ENCODE data around the gene SLC26A6.

The SLC26A6 gene

GRCh38 chr3:48635222-48636021 lies at the start of gene SLC26A6:
TSS of gene SLC26A6 (minus strand) at chr3:48635461. CDS start at chr3:48635393, 68 bp downstream.
- H3K4me3 ChIP-seq (replicated peaks; ENCODE audit: low read depth, low read length): peak within 1 kb of the TSS; percentile 88
- TF ChIP-seq, protein P1, sequence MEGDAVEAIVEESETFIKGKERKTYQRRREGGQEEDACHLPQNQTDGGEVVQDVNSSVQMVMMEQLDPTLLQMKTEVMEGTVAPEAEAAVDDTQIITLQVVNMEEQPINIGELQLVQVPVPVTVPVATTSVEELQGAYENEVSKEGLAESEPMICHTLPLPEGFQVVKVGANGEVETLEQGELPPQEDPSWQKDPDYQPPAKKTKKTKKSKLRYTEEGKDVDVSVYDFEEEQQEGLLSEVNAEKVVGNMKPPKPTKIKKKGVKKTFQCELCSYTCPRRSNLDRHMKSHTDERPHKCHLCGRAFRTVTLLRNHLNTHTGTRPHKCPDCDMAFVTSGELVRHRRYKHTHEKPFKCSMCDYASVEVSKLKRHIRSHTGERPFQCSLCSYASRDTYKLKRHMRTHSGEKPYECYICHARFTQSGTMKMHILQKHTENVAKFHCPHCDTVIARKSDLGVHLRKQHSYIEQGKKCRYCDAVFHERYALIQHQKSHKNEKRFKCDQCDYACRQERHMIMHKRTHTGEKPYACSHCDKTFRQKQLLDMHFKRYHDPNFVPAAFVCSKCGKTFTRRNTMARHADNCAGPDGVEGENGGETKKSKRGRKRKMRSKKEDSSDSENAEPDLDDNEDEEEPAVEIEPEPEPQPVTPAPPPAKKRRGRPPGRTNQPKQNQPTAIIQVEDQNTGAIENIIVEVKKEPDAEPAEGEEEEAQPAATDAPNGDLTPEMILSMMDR (IDR thresholded peaks at IDR 0.05; ENCODE audit: low read length, missing control alignments): peak; percentile 61
- DNase-seq (ENCODE audit: low read depth): peak; percentile 95

DNA sequence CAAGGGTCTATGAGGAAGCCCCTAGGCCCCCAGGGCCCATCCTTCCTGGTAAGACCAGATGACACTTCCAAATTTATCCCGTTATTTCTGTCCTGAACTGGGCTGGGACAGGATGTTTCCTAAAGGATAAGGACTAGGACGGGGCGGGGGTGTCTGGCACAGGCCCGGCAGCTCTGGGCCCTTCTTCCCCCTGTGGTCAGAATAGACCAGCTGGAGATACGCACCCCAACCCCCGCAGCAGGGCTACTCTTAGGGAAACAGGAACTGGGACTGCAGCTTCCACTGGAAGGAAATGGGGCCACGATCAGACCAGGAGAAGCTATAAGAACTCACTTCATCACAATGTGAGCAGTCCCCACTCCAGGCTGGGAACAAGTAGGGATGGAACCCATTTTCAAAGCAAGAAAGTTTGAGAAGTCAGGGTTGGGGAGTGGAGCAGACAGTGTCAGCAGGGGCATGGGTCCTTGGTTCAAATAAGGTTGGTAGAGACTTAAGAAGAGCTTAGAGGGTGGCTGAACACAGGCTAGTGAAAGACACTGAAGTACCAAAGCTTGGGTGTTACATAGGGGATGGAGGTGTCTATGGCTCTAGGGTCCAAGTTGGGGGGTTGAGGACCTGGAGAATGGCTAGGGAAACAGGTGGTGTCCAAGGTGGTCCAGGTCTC lies 49.4 kb upstream of the SLC26A6 start:
- no peak for DNase-seq (ENCODE audit: low read depth)
- peak overlapping the region; percentile 72 for H3K4me3 ChIP-seq (replicated peaks; ENCODE audit: low read depth, low read length)

DNA sequence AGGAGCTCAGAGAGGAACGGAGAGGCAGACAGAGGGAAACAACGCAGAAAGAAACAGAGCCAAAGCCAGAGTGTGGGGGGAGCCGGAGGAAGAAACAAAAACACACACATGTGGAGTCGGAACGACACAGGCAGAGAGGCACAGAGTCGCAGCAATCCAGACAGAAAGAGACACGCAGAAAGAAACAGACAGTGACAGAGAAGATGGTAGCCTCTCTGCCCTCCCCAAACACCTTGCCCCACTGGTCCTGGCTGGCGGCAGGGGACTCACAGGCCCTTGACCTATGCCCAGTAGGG lies 48.7 kb upstream of the SLC26A6 start:
- peak overlapping the region; percentile 72 for H3K4me3 ChIP-seq (replicated peaks; ENCODE audit: low read depth, low read length)
- peak; percentile 33 for DNase-seq (ENCODE audit: low read depth)
- TF ChIP-seq, protein P1 (IDR thresholded peaks at IDR 0.05; ENCODE audit: low read length, missing control alignments): no peak

More for the DNA sequence above, 49.4 kb upstream of the SLC26A6 start:
- TF ChIP-seq, protein P1 (IDR thresholded peaks at IDR 0.05; ENCODE audit: low read length, missing control alignments): no peak

DNA sequence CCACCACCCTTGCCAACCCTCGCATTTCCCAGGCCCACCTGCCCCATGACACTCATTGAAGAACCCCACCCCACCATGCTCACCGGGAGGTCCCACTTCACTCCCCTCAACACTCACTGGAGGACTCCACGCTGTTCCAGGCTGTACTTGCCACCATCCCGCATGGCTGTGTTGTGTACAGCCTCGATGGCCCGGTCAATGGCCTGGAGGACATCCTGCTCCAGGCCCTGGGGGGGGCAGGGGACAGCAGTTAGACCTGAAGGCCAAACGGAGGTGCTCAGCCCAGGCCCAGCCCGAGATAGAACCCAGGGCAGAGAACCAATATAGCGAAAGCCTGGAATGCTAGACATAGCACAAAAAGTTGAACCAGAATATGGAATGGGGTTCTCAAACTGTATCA lies 47.5 kb upstream of the SLC26A6 start:
- TF ChIP-seq, protein P1 (IDR thresholded peaks at IDR 0.05; ENCODE audit: low read length, missing control alignments): no peak
- H3K4me3 ChIP-seq (replicated peaks; ENCODE audit: low read depth, low read length): no peak overlapping the region
- DNase-seq (ENCODE audit: low read depth): no peak

- TF ChIP-seq, protein P1 (IDR thresholded peaks at IDR 0.05; ENCODE audit: low read length, missing control alignments): no peak
- no peak overlapping the region for H3K4me3 ChIP-seq (replicated peaks; ENCODE audit: low read depth, low read length)
- no peak for DNase-seq (ENCODE audit: low read depth)
These were observed 46.8 kb upstream of the SLC26A6 start for GRCh38 chr3:48681974-48682610.

- TF ChIP-seq, protein P1 (IDR thresholded peaks at IDR 0.05; ENCODE audit: low read length, missing control alignments): no peak
- no peak for DNase-seq (ENCODE audit: low read depth)
- H3K4me3 ChIP-seq (replicated peaks; ENCODE audit: low read depth, low read length): no peak overlapping the region
These were observed 46.2 kb upstream of the SLC26A6 start for GRCh38 chr3:48681541-48681880.

Data from fibroblast of pulmonary artery (primary cell).